ENCODE results near the gene SLMAP. TPM values are rescaled to one million over a fixed set of nuclear protein-coding genes. Genes with fewer than 3 reads are reported as not detected.

Gene SLMAP
- total RNA-seq, 3 donors from 2014 or later (not counting 1 experiment from before 2014, with no cell fraction given): 79.4 to 98.6 (median 89.0) TPM

GRCh38 chr3:57709559-57709958, 46.5 kb upstream of the SLMAP start:
- H3K9me3 Mint-ChIP-seq: no peaks in the 10 kb centered on the region
- no peak overlapping the region for H3K4me3 Mint-ChIP-seq
- Histone ChIP-seq H3K27ac (ENCODE audit: low read length) (no peak overlapping the region), H3K27me3 (ENCODE audit: control insufficient read depth, insufficient read depth, low read length) (no peaks in the 10 kb centered on the region), H3K4me3 (ENCODE audit: low read length) (no peak overlapping the region), H3K4me1 (ENCODE audit: control insufficient read depth, insufficient read depth, low read length) (no peaks in the 10 kb centered on the region), H3K9me3 (ENCODE audit: control insufficient read depth, insufficient read depth, low read length) (no peaks in the 10 kb centered on the region), H3K36me3 (ENCODE audit: control insufficient read depth, insufficient read depth, low read length) (no peaks in the 10 kb centered on the region)
- no peak overlapping the region for H3K27ac Mint-ChIP-seq
- peaks cover 0 to 8% of the 10 kb centered on the region in 2 donors for H3K27me3 Mint-ChIP-seq (ENCODE audit: low read depth in 2 of 2)
- WGBS (ENCODE audit: insufficient coverage): 27% methylated on average over 2 of the region's 2 CpGs
- no peak for TF ChIP-seq CTCF (IDR thresholded peaks at IDR 0.05)
- peaks cover 0 to 4% of the 10 kb centered on the region in 2 donors for H3K4me1 Mint-ChIP-seq
- no peaks in the 10 kb centered on the region for H3K36me3 Mint-ChIP-seq
- ATAC-seq: no peak
- intact Hi-C loops (cut with micrococcal nuclease): no loop called here
- DNase-seq: no peak

GRCh38 chr3:57715686-57716085, 40.4 kb upstream of the SLMAP start:
- ATAC-seq: no peak
- intact Hi-C loops (cut with micrococcal nuclease): no loop called here
- Histone ChIP-seq H3K27ac (ENCODE audit: low read length) (no peak overlapping the region), H3K36me3 (ENCODE audit: control insufficient read depth, insufficient read depth, low read length) (no peaks in the 10 kb centered on the region), H3K4me1 (ENCODE audit: control insufficient read depth, insufficient read depth, low read length) (no peaks in the 10 kb centered on the region), H3K4me3 (ENCODE audit: low read length) (no peak overlapping the region), H3K9me3 (ENCODE audit: control insufficient read depth, insufficient read depth, low read length) (no peaks in the 10 kb centered on the region), H3K27me3 (ENCODE audit: control insufficient read depth, insufficient read depth, low read length) (no peaks in the 10 kb centered on the region)
- Mint-ChIP-seq H3K36me3 (no peaks in the 10 kb centered on the region), H3K4me1 (no peaks in the 10 kb centered on the region), H3K9me3 (no peaks in the 10 kb centered on the region), H3K4me3 (no peak overlapping the region), H3K27ac (no peak overlapping the region), H3K27me3 (ENCODE audit: low read depth in 2 of 2) (no peaks in the 10 kb centered on the region)
- no peak for DNase-seq
- no peak for TF ChIP-seq CTCF (IDR thresholded peaks at IDR 0.05)
- 93% methylated on average over 4 of the region's 4 CpGs for WGBS (ENCODE audit: insufficient coverage)

- intact Hi-C loops (cut with micrococcal nuclease): no loop called here
- H3K27ac ChIP-seq (ENCODE audit: low read length): no peak overlapping the region
- no peaks in the 10 kb centered on the region for H3K4me1 Mint-ChIP-seq
- no peaks in the 10 kb centered on the region for H3K36me3 Mint-ChIP-seq
- no peak overlapping the region for H3K27ac Mint-ChIP-seq
- no peak overlapping the region for H3K4me3 Mint-ChIP-seq
- ATAC-seq (no peak), DNase-seq (no peak)
- no peaks in the 10 kb centered on the region for H3K9me3 ChIP-seq (ENCODE audit: control insufficient read depth, insufficient read depth, low read length)
- TF ChIP-seq CTCF (IDR thresholded peaks at IDR 0.05): no peak
- no peaks in the 10 kb centered on the region for H3K27me3 Mint-ChIP-seq (ENCODE audit: low read depth in 2 of 2)
- H3K36me3 ChIP-seq (ENCODE audit: control insufficient read depth, insufficient read depth, low read length): no peaks in the 10 kb centered on the region
- H3K9me3 Mint-ChIP-seq: no peaks in the 10 kb centered on the region
- no peaks in the 10 kb centered on the region for H3K4me1 ChIP-seq (ENCODE audit: control insufficient read depth, insufficient read depth, low read length)
- no peak overlapping the region for H3K4me3 ChIP-seq (ENCODE audit: low read length)
- H3K27me3 ChIP-seq (ENCODE audit: control insufficient read depth, insufficient read depth, low read length): no peaks in the 10 kb centered on the region
- 96% methylated on average over 4 of the region's 6 CpGs for WGBS (ENCODE audit: insufficient coverage)
These were observed 38.8 kb upstream of the SLMAP start for GRCh38 chr3:57717205-57717868.

- Mint-ChIP-seq H3K36me3 (no peaks in the 10 kb centered on the region), H3K27ac (no peak overlapping the region), H3K4me1 (no peaks in the 10 kb centered on the region), H3K4me3 (no peak overlapping the region), H3K27me3 (ENCODE audit: low read depth in 2 of 2) (no peaks in the 10 kb centered on the region), H3K9me3 (no peaks in the 10 kb centered on the region)
- TF ChIP-seq CTCF (IDR thresholded peaks at IDR 0.05): no peak
- no peaks in the 10 kb centered on the region for H3K4me1 ChIP-seq (ENCODE audit: control insufficient read depth, insufficient read depth, low read length)
- WGBS (ENCODE audit: insufficient coverage): no CpG with 5 or more reads among the region's 1 CpG
- ATAC-seq: no peak
- no peaks in the 10 kb centered on the region for H3K27me3 ChIP-seq (ENCODE audit: control insufficient read depth, insufficient read depth, low read length)
- intact Hi-C loops (cut with micrococcal nuclease): no loop called here
- no peak overlapping the region for H3K27ac ChIP-seq (ENCODE audit: low read length)
- H3K36me3 ChIP-seq (ENCODE audit: control insufficient read depth, insufficient read depth, low read length): no peaks in the 10 kb centered on the region
- no peaks in the 10 kb centered on the region for H3K9me3 ChIP-seq (ENCODE audit: control insufficient read depth, insufficient read depth, low read length)
- DNase-seq: no peak
- H3K4me3 ChIP-seq (ENCODE audit: low read length): no peak overlapping the region
These were observed 38.0 kb upstream of the SLMAP start for GRCh38 chr3:57718118-57718517.
